ENCODE data around the gene SMPX. TPM values are rescaled to one million over a fixed set of nuclear protein-coding genes. Genes with fewer than 3 reads are reported as not detected.

SMPX gene
- total RNA-seq, 1 donor from 2014 or later, result not detected

- CTCF ChIA-PET, result no interaction called here
Observed at GRCh38 chrX:21728276-21728968, 29.5 kb downstream of the SMPX start.

GRCh38 chrX:21725916-21726315 lies 32.0 kb downstream of the SMPX start:
- H3K9me3 Mint-ChIP-seq, result no peaks in the 10 kb centered on the region

More at GRCh38 chrX:21728276-21728968, 29.5 kb downstream of the SMPX start:
- TF ChIP-seq CTCF (IDR thresholded peaks at IDR 0.05), result no peak
- no peaks in the 10 kb centered on the region for H3K9me3 Mint-ChIP-seq
- POLR2A ChIA-PET, result no interaction called here
- intact Hi-C loops (cut with micrococcal nuclease), result no loop called here
- H3K27ac Mint-ChIP-seq, result no peak overlapping the region
- no peak for DNase-seq
- H3K4me1 Mint-ChIP-seq, result no peaks in the 10 kb centered on the region
- no peak for ATAC-seq (ENCODE audit: low read depth)
- H3K36me3 Mint-ChIP-seq (ENCODE audit: low read depth), result no peaks in the 10 kb centered on the region
- peaks cover 1% of the 10 kb centered on the region for H3K27me3 Mint-ChIP-seq
- no peak overlapping the region for H3K4me3 Mint-ChIP-seq

GRCh38 chrX:21725496-21725895 lies 32.4 kb downstream of the SMPX start:
- no peak for TF ChIP-seq CTCF (IDR thresholded peaks at IDR 0.05)
- POLR2A ChIA-PET, result no interaction called here
- H3K27ac Mint-ChIP-seq, result no peak overlapping the region

More at GRCh38 chrX:21725916-21726315, 32.0 kb downstream of the SMPX start:
- ChIA-PET CTCF (interaction anchor here (0.8 to 1.9 kb wide), 6 partner anchors 20 to 1199 kb away, joined by 3 to 30 read pairs (median 7); no protein-coding TSS in a partner anchor), POLR2A (no interaction called here)
- Mint-ChIP-seq H3K27ac (no peak overlapping the region), H3K4me3 (no peak overlapping the region), H3K4me1 (no peaks in the 10 kb centered on the region), H3K36me3 (ENCODE audit: low read depth) (no peaks in the 10 kb centered on the region), H3K27me3 (no peaks in the 10 kb centered on the region)
- no peak for DNase-seq
- intact Hi-C loops (cut with micrococcal nuclease), result loop anchor here (1.0 kb wide), 1 partner anchor 1196 kb away; no protein-coding TSS in a partner anchor
- ATAC-seq (ENCODE audit: low read depth), result no peak
- TF ChIP-seq CTCF (IDR thresholded peaks at IDR 0.05), result no peak

DNA sequence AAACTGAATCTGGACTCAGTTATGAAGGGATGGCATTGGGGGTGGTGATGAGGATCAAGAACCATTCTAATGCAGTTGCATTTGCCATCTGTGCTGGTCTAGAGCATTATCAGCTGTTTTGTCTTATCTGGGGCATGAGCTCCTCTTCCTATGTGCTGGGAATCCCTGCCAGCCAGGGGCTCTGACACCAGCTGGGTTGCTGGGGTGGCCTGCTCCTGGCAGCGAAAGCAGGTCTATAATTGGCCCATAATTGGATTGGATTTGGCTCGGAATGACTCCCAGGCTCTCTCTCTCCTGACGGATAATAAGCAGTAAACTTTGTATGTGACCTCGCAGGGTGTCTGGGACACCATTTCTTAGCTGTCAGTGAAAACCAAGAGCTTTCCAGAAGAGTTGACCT lies 34.1 kb downstream of the SMPX start:
- Mint-ChIP-seq H3K9me3 (no peaks in the 10 kb centered on the region), H3K27ac (no peak overlapping the region), H3K4me1 (no peaks in the 10 kb centered on the region), H3K36me3 (ENCODE audit: low read depth) (no peaks in the 10 kb centered on the region), H3K27me3 (no peaks in the 10 kb centered on the region), H3K4me3 (no peak overlapping the region)
- no peak for TF ChIP-seq CTCF (IDR thresholded peaks at IDR 0.05)
- CTCF ChIA-PET, result no interaction called here
- POLR2A ChIA-PET, result no interaction called here
- ATAC-seq (ENCODE audit: low read depth), result no peak
- intact Hi-C loops (cut with micrococcal nuclease), result no loop called here
- no peak for DNase-seq

More at GRCh38 chrX:21725496-21725895, 32.4 kb downstream of the SMPX start:
- Mint-ChIP-seq H3K27me3 (no peaks in the 10 kb centered on the region), H3K4me3 (no peak overlapping the region), H3K36me3 (ENCODE audit: low read depth) (no peaks in the 10 kb centered on the region), H3K4me1 (no peaks in the 10 kb centered on the region), H3K9me3 (no peaks in the 10 kb centered on the region)
- intact Hi-C loops (cut with micrococcal nuclease), result loop anchor here (1.0 kb wide), 1 partner anchor 1195 kb away; no protein-coding TSS in a partner anchor
- DNase-seq (no peak), ATAC-seq (ENCODE audit: low read depth) (no peak)
- CTCF ChIA-PET, result interaction anchor here (0.8 to 1.9 kb wide), 7 partner anchors 20 to 1198 kb away, joined by 3 to 30 read pairs (median 5); no protein-coding TSS in a partner anchor

DNA sequence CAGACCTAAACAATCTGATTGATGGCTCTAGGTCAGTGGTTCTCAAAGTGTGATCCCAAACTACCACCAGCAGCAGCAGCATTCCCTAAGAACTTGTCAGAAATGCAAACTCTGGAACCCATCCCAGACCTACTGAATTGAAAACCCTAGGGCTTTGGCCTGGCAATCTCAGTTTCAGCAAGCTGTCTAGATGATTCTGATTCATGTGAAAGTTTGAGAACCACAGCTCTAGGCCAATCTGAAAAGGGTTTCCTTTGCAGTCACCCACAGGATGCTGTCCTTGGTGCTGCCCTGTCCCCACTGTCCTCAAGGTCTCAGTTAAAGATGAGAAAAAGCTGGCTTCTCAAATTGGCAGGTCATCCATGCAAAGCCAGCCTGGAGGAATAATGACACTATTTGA lies 34.8 kb downstream of the SMPX start:
- H3K9me3 Mint-ChIP-seq, result no peaks in the 10 kb centered on the region
- H3K36me3 Mint-ChIP-seq (ENCODE audit: low read depth), result no peaks in the 10 kb centered on the region
- DNase-seq (no peak), ATAC-seq (ENCODE audit: low read depth) (no peak)
- H3K4me3 Mint-ChIP-seq, result no peak overlapping the region
- TF ChIP-seq CTCF (IDR thresholded peaks at IDR 0.05), result no peak
- intact Hi-C loops (cut with micrococcal nuclease), result no loop called here
- ChIA-PET POLR2A (no interaction called here), CTCF (no interaction called here)
- no peaks in the 10 kb centered on the region for H3K27me3 Mint-ChIP-seq
- no peak overlapping the region for H3K27ac Mint-ChIP-seq
- H3K4me1 Mint-ChIP-seq, result no peaks in the 10 kb centered on the region
